ENCODE measurements around the gene ST7L.
"Not testable (repeated sequence)": the region's sequence is repeated elsewhere in the genome, so short reads cannot be mapped to it uniquely, and the experiment has no call there.

The ST7L gene

GRCh38 chr1:112618721-112619517, at the start of gene ST7L:
Gene ST7L (minus strand): TSS chr1:112619141. CDS start chr1:112619113, 28 bp downstream.
- peak; percentile 66 for DNase-seq

GRCh38 chr1:112666946-112667345, 48.0 kb upstream of the ST7L start:
- peak; percentile 52 for DNase-seq

- DNase-seq = no peak
These were observed 46.9 kb upstream of the ST7L start for GRCh38 chr1:112665857-112666256.

- peak; percentile 11 for DNase-seq
These were observed 32.3 kb upstream of the ST7L start for GRCh38 chr1:112651205-112651604.

- no peak for DNase-seq
These were observed 27.3 kb upstream of the ST7L start for GRCh38 chr1:112646225-112646624.

- DNase-seq = no peak
These were observed 24.1 kb upstream of the ST7L start for GRCh38 chr1:112643080-112643479.

GRCh38 chr1:112640437-112640836, 21.5 kb upstream of the ST7L start:
- DNase-seq = not testable (repeated sequence)

GRCh38 chr1:112638110-112638428, 19.1 kb upstream of the ST7L start:
- DNase-seq = no peak

GRCh38 chr1:112637254-112638109, 18.5 kb upstream of the ST7L start:
- DNase-seq = no peak

GRCh38 chr1:112636597-112637253, 17.8 kb upstream of the ST7L start:
- peak; percentile 23 for DNase-seq

- no peak for DNase-seq
These were observed 17.1 kb upstream of the ST7L start for GRCh38 chr1:112636056-112636455.

- DNase-seq = no peak
These were observed 15.4 kb upstream of the ST7L start for GRCh38 chr1:112634367-112634766.

- no peak for DNase-seq
These were observed 14.7 kb upstream of the ST7L start for GRCh38 chr1:112633628-112634027.

GRCh38 chr1:112629256-112629655, 10.3 kb upstream of the ST7L start:
- no peak for DNase-seq

- no peak for DNase-seq
These were observed 9.6 kb upstream of the ST7L start for GRCh38 chr1:112628516-112628915.

- no peak for DNase-seq
These were observed 7.9 kb upstream of the ST7L start for GRCh38 chr1:112626887-112627286.

- no peak for DNase-seq
These were observed 7.3 kb upstream of the ST7L start for GRCh38 chr1:112626193-112626592.

GRCh38 chr1:112625696-112626095, 6.8 kb upstream of the ST7L start:
- no peak for DNase-seq

- not testable (repeated sequence) for DNase-seq
These were observed 5.6 kb upstream of the ST7L start for GRCh38 chr1:112624493-112624892.

- no peak for DNase-seq
These were observed 1.4 kb upstream of the ST7L start for GRCh38 chr1:112620377-112620695.

- DNase-seq = peak; percentile 96
These were observed 806 bp upstream of the ST7L start, which contains the start of gene CAPZA1 for GRCh38 chr1:112619518-112620376. Gene CAPZA1 (plus strand): TSS chr1:112619832. CDS start chr1:112619845, 13 bp downstream.

- peak; percentile 59 for DNase-seq
These were observed 724 bp downstream of the ST7L start for GRCh38 chr1:112618114-112618720.
